Spleen (tissue), 7 donors: Measurements from ENCODE around the gene KCNC2.

Experiments used
- POLR2A ChIP-seq, 3 donors: fragments of 450-650 bp; IDR thresholded peaks; one replicate each; pipeline ENCODE4 v1.5.1; 2017; ENCODE audit warnings: antibody characterized with exemption in 3 of 3, mild to moderate bottlenecking in 1 of 3
- TF ChIP-seq, protein P1 (sequence below), 11 experiments: fragments of 200-600 bp in 7 of 11; fragments of 450-650 bp in 4 of 11; sonication (generic) in 4 of 11; IDR thresholded peaks in 8 of 11; conservative IDR thresholded peaks in 3 of 11; 1 replicate in 7 of 11; 2 replicates in 4 of 11; pipeline versions ENCODE4 v1.4.0 to v1.8.0; 2016 to 2021; ENCODE audit warnings: antibody characterized with exemption in 11 of 11, inconsistent platforms in 4 of 11, mild to moderate bottlenecking in 1 of 11
- donor health status: DM: no; HTN: no; CAD: no; lungs with moderate emphysema.
- donor health status: DM: no; HTN: no; CAD: no.
- donor health status: DM: no; HTN: no; CAD: no.

- TF ChIP-seq, protein P1, sequence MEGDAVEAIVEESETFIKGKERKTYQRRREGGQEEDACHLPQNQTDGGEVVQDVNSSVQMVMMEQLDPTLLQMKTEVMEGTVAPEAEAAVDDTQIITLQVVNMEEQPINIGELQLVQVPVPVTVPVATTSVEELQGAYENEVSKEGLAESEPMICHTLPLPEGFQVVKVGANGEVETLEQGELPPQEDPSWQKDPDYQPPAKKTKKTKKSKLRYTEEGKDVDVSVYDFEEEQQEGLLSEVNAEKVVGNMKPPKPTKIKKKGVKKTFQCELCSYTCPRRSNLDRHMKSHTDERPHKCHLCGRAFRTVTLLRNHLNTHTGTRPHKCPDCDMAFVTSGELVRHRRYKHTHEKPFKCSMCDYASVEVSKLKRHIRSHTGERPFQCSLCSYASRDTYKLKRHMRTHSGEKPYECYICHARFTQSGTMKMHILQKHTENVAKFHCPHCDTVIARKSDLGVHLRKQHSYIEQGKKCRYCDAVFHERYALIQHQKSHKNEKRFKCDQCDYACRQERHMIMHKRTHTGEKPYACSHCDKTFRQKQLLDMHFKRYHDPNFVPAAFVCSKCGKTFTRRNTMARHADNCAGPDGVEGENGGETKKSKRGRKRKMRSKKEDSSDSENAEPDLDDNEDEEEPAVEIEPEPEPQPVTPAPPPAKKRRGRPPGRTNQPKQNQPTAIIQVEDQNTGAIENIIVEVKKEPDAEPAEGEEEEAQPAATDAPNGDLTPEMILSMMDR (IDR thresholded peaks at IDR 0.05 in 8 of 11, conservative IDR thresholded peaks at IDR 0.05 in 3 of 11), result no peak
- TF ChIP-seq POLR2A (IDR thresholded peaks at IDR 0.05), result no peak
Measured at GRCh38 chr12:75208856-75209811, 505 bp downstream of the KCNC2 start.
